GM23338 (cell line): Measurements from ENCODE around the gene FUT4. TPM values are rescaled to one million over a fixed set of nuclear protein-coding genes. Genes with fewer than 3 reads are reported as not detected.

Experiments
- ATAC-seq: fragments of 200-7000 bp; cut with Tn5 transposase; 3 replicates; pipeline ENCODE4 v1.9.1; 2020
- DNase-seq: peaks from one replicate; pipeline ENCODE4 v3.0.0-alpha.2; 2015; ENCODE audit warnings: low spot score
- H2AFZ ChIP-seq: fragments of 200-600 bp; sonication (generic); 2 replicates; pipeline ENCODE4 v1.8.0; 2016; ENCODE audit warnings: antibody characterized with exemption, mild to moderate bottlenecking, moderate library complexity
- H3F3A ChIP-seq: fragments of 200-600 bp; sonication (generic); replicated peaks from 2 replicates; pipeline ENCODE4 v1.8.0; 2017; ENCODE audit warnings: antibody characterized with exemption, mixed run types, low read depth
- H3K27ac ChIP-seq: fragments of 200-600 bp; sonication (generic); 2 replicates; pipeline ENCODE4 v1.6.1; 2016; ENCODE audit warnings: low read depth
- H3K27me3 ChIP-seq: fragments of 200-600 bp; sonication (generic); 2 replicates; pipeline ENCODE4 v1.8.0; 2016; ENCODE audit warnings: mild to moderate bottlenecking, mixed run types, moderate library complexity; ENCODE audit not compliant: insufficient read depth
- H3K36me3 ChIP-seq: fragments of 200-600 bp; sonication (generic); 2 replicates; pipeline ENCODE4 v1.8.0; 2016; ENCODE audit warnings: mild to moderate bottlenecking; ENCODE audit not compliant: insufficient read depth
- H3K4me1 ChIP-seq: fragments of 200-600 bp; sonication (generic); 2 replicates; pipeline ENCODE4 v1.8.0; 2016; ENCODE audit warnings: mild to moderate bottlenecking, moderate library complexity; ENCODE audit not compliant: insufficient read depth
- H3K4me2 ChIP-seq: fragments of 200-600 bp; sonication (generic); 2 replicates; pipeline ENCODE4 v1.7.1; 2017; ENCODE audit warnings: mixed run types
- H3K4me3 ChIP-seq: fragments of 200-600 bp; sonication (generic); 2 replicates; pipeline ENCODE4 v1.6.1; 2016; ENCODE audit warnings: mixed run types
- H3K79me2 ChIP-seq: fragments of 200-600 bp; sonication (generic); replicated peaks from 2 replicates; pipeline ENCODE4 v1.8.0; 2017; ENCODE audit warnings: mild to moderate bottlenecking; ENCODE audit not compliant: insufficient read depth
- H3K9me2 ChIP-seq: fragments of 200-600 bp; sonication (generic); 2 replicates; pipeline ENCODE4 v1.8.0; 2017; ENCODE audit not compliant: insufficient read depth
- H4K20me1 ChIP-seq: fragments of 200-600 bp; sonication (generic); replicated peaks from 2 replicates; pipeline ENCODE4 v1.8.0; 2017; ENCODE audit warnings: mild to moderate bottlenecking; ENCODE audit not compliant: insufficient read depth
- H3K27ac Mint-ChIP-seq: 2 replicates; pipeline ENCODE4 v1.8.0; 2020; ENCODE audit warnings: inconsistent platforms, mild to moderate bottlenecking, moderate library complexity, mixed read lengths
- H3K27me3 Mint-ChIP-seq: 3 replicates; pipeline ENCODE4 v1.8.0; 2022; ENCODE audit warnings: low read depth, mild to moderate bottlenecking, moderate library complexity, mixed read lengths, inconsistent platforms; ENCODE audit not compliant: insufficient read depth, poor library complexity
- H3K36me3 Mint-ChIP-seq: 3 replicates; pipeline ENCODE4 v1.8.0; 2021; ENCODE audit warnings: low read depth, mild to moderate bottlenecking, inconsistent platforms, moderate library complexity, mixed read lengths
- H3K4me1 Mint-ChIP-seq: 3 replicates; pipeline ENCODE4 v1.8.0; 2020; ENCODE audit warnings: mild to moderate bottlenecking, inconsistent platforms, mixed read lengths
- H3K4me3 Mint-ChIP-seq: 3 replicates; pipeline ENCODE4 v1.8.0; 2021; ENCODE audit warnings: moderate library complexity, mild to moderate bottlenecking, inconsistent platforms, mixed read lengths
- H3K9me3 Mint-ChIP-seq: 3 replicates; pipeline ENCODE4 v1.8.0; 2020; ENCODE audit warnings: moderate library complexity, mild to moderate bottlenecking, inconsistent platforms, mixed read lengths
- CREB1 ChIP-seq: fragments of 250-450 bp; sonication (Bioruptor Pico); IDR thresholded peaks from 2 replicates; pipeline ENCODE4 v1.5.0; 2020; ENCODE audit warnings: low read depth, mild to moderate bottlenecking, moderate library complexity
- EZH2 ChIP-seq: fragments of 200-600 bp; sonication (generic); IDR thresholded peaks from one replicate; pipeline ENCODE4 v1.8.0; 2017; ENCODE audit warnings: antibody characterized with exemption, mild to moderate bottlenecking, low read depth; ENCODE audit not compliant: unreplicated experiment
- EZH2phosphoT487 ChIP-seq: fragments of 200-600 bp; sonication (generic); IDR thresholded peaks from one replicate; pipeline ENCODE4 v1.8.1; 2018; ENCODE audit warnings: antibody characterized with exemption; ENCODE audit not compliant: unreplicated experiment
- JUNB ChIP-seq: IDR thresholded peaks from one replicate; pipeline ENCODE4 v1.6.1; 2016; ENCODE audit warnings: antibody characterized with exemption; ENCODE audit not compliant: unreplicated experiment
- POLR2AphosphoS5 ChIP-seq: IDR thresholded peaks from 2 replicates; pipeline ENCODE4 v1.6.1; 2016; ENCODE audit warnings: antibody characterized with exemption, low read depth
- ZNF114 ChIP-seq: fragments of 250-450 bp; sonication (Bioruptor Pico); IDR thresholded peaks from 2 replicates; pipeline ENCODE4 v1.5.0; 2020; ENCODE audit warnings: mild to moderate bottlenecking, moderate library complexity
- ZNF331 ChIP-seq: fragments of 250-450 bp; sonication (Bioruptor Pico); IDR thresholded peaks from 2 replicates; pipeline ENCODE4 v1.5.0; 2020; ENCODE audit warnings: low read depth, mild to moderate bottlenecking, moderate library complexity
- polyA plus RNA-seq: library from polyadenylated mRNA; unstranded; fragments of >200 nt; fragmentation: Nextera tagmentation; extraction: Ambion mirVana; gene quantifications from 2 replicates; pipeline ENCODE4 v1.2.1, GENCODE V29; 2016
- total RNA-seq: library from RNA; depleted of rRNA; stranded (reverse); fragments of >200 nt; shearing (Covaris generic); gene quantifications from 2 replicates; pipeline ENCODE4 v1.2.3, GENCODE V29; 2014
- TF ChIP-seq, protein P1 (sequence below): IDR thresholded peaks from one replicate; pipeline ENCODE4 v1.6.1; 2018; ENCODE audit warnings: antibody characterized with exemption; ENCODE audit not compliant: unreplicated experiment
- TF ChIP-seq, protein P2 (sequence below): fragments of 250-450 bp; sonication (Bioruptor Pico); IDR thresholded peaks from 2 replicates; pipeline ENCODE4 v1.5.0; 2020; ENCODE audit warnings: mild to moderate bottlenecking, moderate library complexity

The FUT4 gene
- total and polyA plus RNA-seq, 2 experiments from 2014 or later = 2.4 to 7.4 TPM

GRCh38 chr11:94545264-94546161 lies 1.8 kb downstream of the FUT4 start:
- Histone ChIP-seq H2AFZ (peak overlapping the region; percentile 82), H3K36me3 (no peaks in the 10 kb centered on the region), H3K79me2 (peaks cover 5% of the 10 kb centered on the region), H3K9me2 (no peaks in the 10 kb centered on the region), H3K4me2 (peak overlapping the region; percentile 95), H3K4me1 (peaks cover 20% of the 10 kb centered on the region), H3K4me3 (peak overlapping the region; percentile 83), H3F3A (peaks cover 9% of the 10 kb centered on the region; the same call in 1 of the 2 replicates), H3K27me3 (peaks cover 58% of the 10 kb centered on the region), H3K27ac (no peak overlapping the region), H4K20me1 (peaks cover 13% of the 10 kb centered on the region)
- ATAC-seq (peak; percentile 11), DNase-seq (peak; percentile 41)
- H3K27ac Mint-ChIP-seq = no peak overlapping the region
- H3K4me3 Mint-ChIP-seq = peak overlapping the region; percentile 81
- H3K4me1 Mint-ChIP-seq = peaks cover 22% of the 10 kb centered on the region
- peak; percentile 37 for TF ChIP-seq EZH2
- no peak for TF ChIP-seq ZNF114 (CRISPR knock-in tag)
- TF ChIP-seq, protein P1, sequence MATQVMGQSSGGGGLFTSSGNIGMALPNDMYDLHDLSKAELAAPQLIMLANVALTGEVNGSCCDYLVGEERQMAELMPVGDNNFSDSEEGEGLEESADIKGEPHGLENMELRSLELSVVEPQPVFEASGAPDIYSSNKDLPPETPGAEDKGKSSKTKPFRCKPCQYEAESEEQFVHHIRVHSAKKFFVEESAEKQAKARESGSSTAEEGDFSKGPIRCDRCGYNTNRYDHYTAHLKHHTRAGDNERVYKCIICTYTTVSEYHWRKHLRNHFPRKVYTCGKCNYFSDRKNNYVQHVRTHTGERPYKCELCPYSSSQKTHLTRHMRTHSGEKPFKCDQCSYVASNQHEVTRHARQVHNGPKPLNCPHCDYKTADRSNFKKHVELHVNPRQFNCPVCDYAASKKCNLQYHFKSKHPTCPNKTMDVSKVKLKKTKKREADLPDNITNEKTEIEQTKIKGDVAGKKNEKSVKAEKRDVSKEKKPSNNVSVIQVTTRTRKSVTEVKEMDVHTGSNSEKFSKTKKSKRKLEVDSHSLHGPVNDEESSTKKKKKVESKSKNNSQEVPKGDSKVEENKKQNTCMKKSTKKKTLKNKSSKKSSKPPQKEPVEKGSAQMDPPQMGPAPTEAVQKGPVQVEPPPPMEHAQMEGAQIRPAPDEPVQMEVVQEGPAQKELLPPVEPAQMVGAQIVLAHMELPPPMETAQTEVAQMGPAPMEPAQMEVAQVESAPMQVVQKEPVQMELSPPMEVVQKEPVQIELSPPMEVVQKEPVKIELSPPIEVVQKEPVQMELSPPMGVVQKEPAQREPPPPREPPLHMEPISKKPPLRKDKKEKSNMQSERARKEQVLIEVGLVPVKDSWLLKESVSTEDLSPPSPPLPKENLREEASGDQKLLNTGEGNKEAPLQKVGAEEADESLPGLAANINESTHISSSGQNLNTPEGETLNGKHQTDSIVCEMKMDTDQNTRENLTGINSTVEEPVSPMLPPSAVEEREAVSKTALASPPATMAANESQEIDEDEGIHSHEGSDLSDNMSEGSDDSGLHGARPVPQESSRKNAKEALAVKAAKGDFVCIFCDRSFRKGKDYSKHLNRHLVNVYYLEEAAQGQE = no peak
- H3K27me3 Mint-ChIP-seq = peaks cover 35% of the 10 kb centered on the region
- peaks cover 2% of the 10 kb centered on the region; the same call in 2 of the 3 replicates for H3K9me3 Mint-ChIP-seq
- H3K36me3 Mint-ChIP-seq = no peaks in the 10 kb centered on the region

- Histone ChIP-seq H3K4me2 (peak overlapping the region; percentile 95), H2AFZ (no peak overlapping the region), H3K4me1 (peaks cover 20% of the 10 kb centered on the region), H3K36me3 (no peaks in the 10 kb centered on the region), H3K79me2 (peaks cover 5% of the 10 kb centered on the region), H4K20me1 (peaks cover 13% of the 10 kb centered on the region), H3K27ac (no peak overlapping the region), H3K9me2 (no peaks in the 10 kb centered on the region), H3F3A (peaks cover 9% of the 10 kb centered on the region; the same call in 1 of the 2 replicates), H3K4me3 (peak overlapping the region; percentile 83), H3K27me3 (peaks cover 58% of the 10 kb centered on the region)
- Mint-ChIP-seq H3K36me3 (no peaks in the 10 kb centered on the region), H3K27me3 (peaks cover 34% of the 10 kb centered on the region), H3K4me3 (peak overlapping the region; percentile 81), H3K4me1 (peaks cover 22% of the 10 kb centered on the region), H3K9me3 (peaks cover 2% of the 10 kb centered on the region; the same call in 2 of the 3 replicates), H3K27ac (no peak overlapping the region)
- DNase-seq (peak; percentile 24), ATAC-seq (no peak)
- no peak for TF ChIP-seq POLR2AphosphoS5
- TF ChIP-seq JUNB = no peak
- TF ChIP-seq EZH2 = no peak
- TF ChIP-seq CREB1 (CRISPR knock-in tag) = no peak
- no peak for TF ChIP-seq EZH2phosphoT487
- TF ChIP-seq, protein P2, sequence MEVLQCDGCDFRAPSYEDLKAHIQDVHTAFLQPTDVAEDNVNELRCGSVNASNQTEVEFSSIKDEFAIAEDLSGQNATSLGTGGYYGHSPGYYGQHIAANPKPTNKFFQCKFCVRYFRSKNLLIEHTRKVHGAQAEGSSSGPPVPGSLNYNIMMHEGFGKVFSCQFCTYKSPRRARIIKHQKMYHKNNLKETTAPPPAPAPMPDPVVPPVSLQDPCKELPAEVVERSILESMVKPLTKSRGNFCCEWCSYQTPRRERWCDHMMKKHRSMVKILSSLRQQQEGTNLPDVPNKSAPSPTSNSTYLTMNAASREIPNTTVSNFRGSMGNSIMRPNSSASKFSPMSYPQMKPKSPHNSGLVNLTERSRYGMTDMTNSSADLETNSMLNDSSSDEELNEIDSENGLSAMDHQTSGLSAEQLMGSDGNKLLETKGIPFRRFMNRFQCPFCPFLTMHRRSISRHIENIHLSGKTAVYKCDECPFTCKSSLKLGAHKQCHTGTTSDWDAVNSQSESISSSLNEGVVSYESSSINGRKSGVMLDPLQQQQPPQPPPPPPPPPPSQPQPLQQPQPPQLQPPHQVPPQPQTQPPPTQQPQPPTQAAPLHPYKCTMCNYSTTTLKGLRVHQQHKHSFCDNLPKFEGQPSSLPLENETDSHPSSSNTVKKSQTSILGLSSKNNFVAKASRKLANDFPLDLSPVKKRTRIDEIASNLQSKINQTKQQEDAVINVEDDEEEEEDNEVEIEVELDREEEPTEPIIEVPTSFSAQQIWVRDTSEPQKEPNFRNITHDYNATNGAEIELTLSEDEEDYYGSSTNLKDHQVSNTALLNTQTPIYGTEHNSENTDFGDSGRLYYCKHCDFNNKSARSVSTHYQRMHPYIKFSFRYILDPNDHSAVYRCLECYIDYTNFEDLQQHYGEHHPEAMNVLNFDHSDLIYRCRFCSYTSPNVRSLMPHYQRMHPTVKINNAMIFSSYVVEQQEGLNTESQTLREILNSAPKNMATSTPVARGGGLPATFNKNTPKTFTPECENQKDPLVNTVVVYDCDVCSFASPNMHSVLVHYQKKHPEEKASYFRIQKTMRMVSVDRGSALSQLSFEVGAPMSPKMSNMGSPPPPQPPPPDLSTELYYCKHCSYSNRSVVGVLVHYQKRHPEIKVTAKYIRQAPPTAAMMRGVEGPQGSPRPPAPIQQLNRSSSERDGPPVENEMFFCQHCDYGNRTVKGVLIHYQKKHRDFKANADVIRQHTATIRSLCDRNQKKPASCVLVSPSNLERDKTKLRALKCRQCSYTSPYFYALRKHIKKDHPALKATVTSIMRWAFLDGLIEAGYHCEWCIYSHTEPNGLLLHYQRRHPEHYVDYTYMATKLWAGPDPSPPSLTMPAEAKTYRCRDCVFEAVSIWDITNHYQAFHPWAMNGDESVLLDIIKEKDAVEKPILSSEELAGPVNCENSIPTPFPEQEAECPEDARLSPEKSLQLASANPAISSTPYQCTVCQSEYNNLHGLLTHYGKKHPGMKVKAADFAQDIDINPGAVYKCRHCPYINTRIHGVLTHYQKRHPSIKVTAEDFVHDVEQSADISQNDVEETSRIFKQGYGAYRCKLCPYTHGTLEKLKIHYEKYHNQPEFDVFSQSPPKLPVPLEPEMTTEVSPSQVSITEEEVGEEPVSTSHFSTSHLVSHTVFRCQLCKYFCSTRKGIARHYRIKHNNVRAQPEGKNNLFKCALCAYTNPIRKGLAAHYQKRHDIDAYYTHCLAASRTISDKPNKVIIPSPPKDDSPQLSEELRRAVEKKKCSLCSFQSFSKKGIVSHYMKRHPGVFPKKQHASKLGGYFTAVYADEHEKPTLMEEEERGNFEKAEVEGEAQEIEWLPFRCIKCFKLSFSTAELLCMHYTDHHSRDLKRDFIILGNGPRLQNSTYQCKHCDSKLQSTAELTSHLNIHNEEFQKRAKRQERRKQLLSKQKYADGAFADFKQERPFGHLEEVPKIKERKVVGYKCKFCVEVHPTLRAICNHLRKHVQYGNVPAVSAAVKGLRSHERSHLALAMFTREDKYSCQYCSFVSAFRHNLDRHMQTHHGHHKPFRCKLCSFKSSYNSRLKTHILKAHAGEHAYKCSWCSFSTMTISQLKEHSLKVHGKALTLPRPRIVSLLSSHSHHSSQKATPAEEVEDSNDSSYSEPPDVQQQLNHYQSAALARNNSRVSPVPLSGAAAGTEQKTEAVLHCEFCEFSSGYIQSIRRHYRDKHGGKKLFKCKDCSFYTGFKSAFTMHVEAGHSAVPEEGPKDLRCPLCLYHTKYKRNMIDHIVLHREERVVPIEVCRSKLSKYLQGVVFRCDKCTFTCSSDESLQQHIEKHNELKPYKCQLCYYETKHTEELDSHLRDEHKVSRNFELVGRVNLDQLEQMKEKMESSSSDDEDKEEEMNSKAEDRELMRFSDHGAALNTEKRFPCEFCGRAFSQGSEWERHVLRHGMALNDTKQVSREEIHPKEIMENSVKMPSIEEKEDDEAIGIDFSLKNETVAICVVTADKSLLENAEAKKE (CRISPR knock-in tag) = no peak
- no peak for TF ChIP-seq ZNF331 (CRISPR knock-in tag)
Measured at GRCh38 chr11:94546162-94546470, 2.4 kb downstream of the FUT4 start.
